Stomach (tissue), 4 donors: Measurements from ENCODE around the gene DLG2.

Experiments used
- CTCF ChIP-seq, 7 experiments: fragments of 450-650 bp in 4 of 7; fragments of 200-600 bp in 3 of 7; sonication (generic) in 3 of 7; IDR thresholded peaks; one replicate each; pipeline ENCODE4 v1.5.1; 2016 to 2019; ENCODE audit warnings: antibody characterized with exemption in 7 of 7, control low read depth in 2 of 7, mild to moderate bottlenecking in 1 of 7
- POLR2AphosphoS5 ChIP-seq, 3 donors: sonication (generic); formaldehyde crosslinking; IDR thresholded peaks; one replicate each; pipeline ENCODE4 v1.6.1; 2016; ENCODE audit warnings: antibody characterized with exemption in 3 of 3

- TF ChIP-seq CTCF (IDR thresholded peaks at IDR 0.05) (no peak), POLR2AphosphoS5 (IDR thresholded peaks at IDR 0.05) (no peak)
Observed at GRCh38 chr11:83978942-83979341, 1648.2 kb downstream of the DLG2 start.
